NCI-H748 treated with DMSO at 0.1 percent for 48 hours (cell line): ENCODE data around the gene FAM124A.
"Not testable (repeated sequence)": the region's sequence is repeated elsewhere in the genome, so short reads cannot be mapped to it uniquely, and the experiment has no call there.

ENCODE experiments used
- DNase-seq: peaks from one replicate; lab custom pipeline; 2025; lab: John Stamatoyannopoulos, UW

FAM124A gene

DNA sequence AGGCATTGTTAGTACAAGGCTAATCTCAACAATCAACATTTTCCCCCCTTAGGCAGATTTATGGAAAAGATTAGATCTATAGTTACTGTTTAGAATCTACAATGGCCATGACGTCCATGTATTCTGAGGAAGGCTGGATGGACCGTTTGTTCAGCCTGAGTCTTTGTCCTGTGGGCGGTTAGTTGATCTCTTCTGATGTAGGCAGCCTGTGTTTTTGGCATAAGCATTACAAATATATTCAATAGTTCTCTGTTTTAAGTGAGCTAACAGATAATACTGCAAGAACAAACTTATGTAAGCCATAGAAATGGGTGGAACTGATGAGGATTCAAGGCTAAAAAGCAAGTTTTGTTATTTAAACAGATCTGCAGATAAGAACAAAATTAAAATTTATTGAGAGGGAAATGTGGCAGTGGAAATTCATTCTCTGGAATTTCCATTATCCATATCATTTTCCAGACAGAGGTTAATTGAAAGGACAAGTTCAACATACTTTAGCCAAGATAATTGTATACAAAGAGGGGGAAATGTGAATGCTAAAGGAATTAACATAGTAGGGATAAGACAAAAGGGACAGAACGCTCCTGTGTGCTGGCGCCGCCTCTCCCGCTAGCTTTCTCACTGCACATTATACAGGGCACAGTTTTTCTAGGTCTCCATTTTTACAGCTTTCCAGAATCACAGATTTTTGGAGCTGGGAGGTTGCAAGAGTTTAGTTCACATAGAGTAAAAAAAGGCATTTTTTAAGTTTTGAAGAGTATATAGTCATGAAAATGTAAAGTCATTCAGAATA is 48.6 kb downstream of the FAM124A start:
- DNase-seq: no peak

DNA sequence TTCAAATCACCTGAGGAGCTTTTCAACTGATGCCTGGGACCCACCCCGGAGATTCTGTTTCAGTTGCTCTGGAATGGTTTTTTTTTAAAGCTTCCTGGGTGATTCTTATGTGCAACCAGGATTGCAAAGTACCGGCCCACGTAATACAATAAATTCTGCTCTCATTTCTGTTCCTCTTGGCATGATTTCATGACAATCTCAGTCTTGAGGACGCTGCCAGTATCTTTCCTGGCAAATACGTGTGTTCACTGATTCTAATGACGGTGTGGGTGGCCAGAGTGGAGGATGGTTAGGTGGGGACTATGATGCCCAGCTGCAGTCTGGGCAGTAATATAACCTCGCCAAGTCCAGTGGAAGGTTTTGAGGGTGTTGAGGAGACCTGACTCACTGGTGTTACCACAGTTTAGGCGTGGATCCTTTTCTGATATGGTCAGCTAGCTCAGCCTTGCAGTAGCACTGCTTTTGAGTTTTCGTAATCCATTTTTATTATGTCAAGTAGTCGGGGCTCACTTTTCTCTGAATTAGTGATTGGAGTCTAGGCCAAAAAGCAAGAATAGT is 49.4 kb downstream of the FAM124A start:
- no peak for DNase-seq

GRCh38 chr13:51275101-51275500 is 52.9 kb downstream of the FAM124A start:
- DNase-seq: no peak

DNA sequence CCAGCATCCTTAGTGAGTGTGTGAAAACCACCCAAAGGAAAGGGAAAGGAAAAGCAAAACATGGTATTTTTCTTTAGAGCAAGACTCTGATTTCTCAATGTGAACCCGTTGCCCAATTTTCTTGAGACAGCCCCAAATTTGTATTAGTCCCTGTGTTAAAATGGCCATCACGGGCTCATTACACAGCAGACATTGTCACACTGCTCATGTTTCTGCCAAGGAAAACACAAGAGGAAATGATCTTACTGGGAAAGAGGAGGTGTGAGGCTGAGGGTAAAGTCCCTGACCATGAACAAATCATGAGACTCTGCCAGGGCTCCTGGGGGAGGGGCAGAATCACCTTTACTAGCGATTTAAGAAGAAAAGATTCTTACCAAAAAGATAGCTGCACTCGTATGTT is 54.4 kb downstream of the FAM124A start:
- DNase-seq: no peak

- no peak for DNase-seq
Measured at GRCh38 chr13:51277928-51278327, 55.7 kb downstream of the FAM124A start.

DNA sequence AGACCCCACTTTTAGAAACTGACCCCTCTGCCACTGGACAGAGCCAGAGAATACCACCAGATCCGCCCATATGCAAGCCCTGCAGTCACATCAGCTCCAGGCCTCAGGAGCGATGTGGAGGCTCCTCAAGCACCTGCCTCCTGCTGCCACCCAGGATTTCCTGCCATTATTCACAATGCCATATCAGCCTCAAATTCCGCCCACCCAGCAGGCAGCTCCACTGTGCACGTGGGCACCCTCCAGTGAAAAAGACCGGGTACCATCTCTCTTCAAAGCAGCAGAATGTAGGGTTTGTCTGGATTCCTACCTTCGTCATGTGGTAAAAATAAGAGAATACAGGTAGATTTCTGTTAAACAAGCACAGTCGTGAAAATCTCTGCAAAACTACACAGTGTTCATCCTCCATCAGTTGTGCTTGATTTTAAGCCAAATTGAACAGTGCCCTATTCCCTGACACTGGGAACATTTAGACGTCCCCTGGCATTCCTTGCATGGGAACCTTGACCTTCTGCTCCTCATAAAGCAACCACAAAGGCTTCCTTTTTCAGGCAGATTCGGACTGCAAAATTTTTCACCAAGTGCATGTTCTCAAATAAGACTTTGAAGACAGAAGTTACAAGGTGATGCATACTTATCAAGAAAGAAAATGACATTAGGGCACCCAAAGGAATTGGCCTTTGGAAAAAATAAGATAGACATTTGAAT is 56.4 kb downstream of the FAM124A start:
- no peak for DNase-seq

DNA sequence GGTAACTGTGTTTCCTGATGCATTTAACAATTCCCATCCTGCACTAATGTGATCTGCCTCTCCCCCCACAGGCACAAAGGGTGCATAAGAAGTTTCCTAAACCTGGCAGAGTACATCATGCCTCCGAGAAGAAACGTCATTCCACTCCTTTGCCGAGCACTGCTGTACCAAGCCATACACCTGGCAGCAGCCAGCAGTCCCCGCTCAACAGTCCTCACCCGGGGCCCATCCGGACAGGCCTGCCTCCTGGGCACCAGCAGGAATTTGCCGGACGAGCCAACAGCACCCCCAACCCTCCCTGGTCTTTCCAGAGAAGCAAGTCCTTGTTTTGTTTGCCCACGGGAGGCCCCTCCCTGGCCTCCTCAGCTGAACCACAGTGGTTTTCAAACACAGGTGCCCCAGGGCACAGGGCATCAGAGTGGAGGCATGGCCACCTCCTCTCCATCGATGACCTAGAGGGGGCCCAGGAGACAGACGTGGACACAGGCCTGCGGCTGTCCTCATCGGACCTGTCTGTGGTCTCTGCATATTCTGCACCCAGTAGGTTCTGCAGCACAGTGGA is 58.3 kb downstream of the FAM124A start:
- DNase-seq: no peak

DNA sequence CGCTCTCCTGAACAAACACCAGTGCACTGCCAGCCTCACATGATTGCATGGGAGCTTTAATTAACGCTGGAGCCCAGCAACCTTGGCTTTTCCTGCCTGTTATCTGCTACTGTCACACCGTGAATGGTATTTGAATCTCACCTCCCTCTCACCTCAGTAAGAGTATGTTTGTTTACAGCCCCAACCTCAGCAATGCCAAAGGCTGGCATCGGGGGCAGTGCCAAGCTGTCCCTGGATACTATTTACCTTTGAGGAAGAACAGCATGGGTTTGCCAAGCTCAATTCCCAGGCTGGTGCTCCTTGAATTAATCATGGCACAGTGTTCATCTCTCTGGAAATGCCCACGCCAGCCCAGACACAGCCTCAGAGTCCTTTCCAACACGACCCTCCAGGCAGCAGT is 60.1 kb downstream of the FAM124A start:
- DNase-seq: no peak

DNA sequence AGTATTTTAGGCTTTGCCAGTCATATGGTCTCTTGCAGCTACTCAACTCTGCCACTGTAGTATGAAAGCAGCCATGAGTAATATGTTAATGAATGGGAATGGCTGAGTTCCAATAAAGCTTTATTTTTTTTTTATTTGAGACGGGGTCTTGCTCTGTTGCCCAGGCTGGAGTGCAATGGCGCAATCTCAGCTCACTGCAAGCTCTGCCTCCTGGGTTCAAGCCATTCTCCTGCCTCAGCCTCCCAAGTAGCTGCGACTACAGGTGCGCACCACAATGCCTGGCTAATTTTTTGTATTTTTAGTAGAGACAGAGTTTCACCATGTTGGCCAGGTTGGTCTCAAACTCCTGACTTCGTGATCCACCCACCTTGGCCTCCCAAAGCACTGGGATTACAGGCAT is 60.7 kb downstream of the FAM124A start:
- not testable (repeated sequence) for DNase-seq

- no peak for DNase-seq
Measured at GRCh38 chr13:51283371-51283770, 61.2 kb downstream of the FAM124A start.

DNA sequence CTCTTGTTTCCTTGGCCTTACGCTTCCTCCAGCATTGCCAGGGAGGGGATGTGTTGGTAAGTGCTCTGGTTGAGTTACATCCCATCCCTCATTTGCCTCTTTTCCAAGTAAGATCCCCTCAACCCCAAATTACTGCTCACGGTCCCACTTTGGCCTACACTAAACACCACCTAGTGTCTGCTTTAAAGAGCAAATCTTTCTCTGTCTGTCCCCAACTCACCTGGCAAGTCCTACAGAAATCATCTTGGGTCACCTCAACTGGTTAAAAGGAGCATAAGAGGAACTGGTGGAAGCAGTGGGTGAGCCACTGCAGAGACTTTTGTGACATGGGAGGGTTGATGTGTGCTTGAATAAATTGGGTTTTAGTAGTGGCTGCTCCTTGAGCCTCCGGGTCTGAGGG is 62.1 kb downstream of the FAM124A start:
- DNase-seq: no peak

- DNase-seq: peak; percentile 24
Measured at GRCh38 chr13:51286135-51287002, 64.2 kb downstream of the FAM124A start.

GRCh38 chr13:51287758-51288157 is 65.6 kb downstream of the FAM124A start:
- no peak for DNase-seq

DNA sequence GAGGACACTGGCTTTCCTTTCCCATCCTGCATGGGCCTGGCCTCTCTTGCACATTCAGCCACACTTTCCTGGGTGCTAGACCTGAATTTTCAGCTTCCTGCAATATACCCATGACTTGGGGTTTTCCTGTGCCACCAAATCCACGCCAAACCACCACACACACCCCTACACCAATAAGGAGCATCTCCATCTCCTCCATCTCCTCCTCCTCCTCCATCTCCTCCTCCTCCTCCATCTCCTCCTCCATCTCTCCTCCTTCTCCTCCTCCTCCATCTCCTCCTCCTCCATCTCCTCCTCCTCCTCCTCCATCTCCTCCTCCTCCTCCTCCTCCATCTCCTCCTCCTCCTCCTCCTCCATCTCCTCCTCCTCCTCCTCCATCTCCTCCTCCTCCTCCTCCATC is 66.1 kb downstream of the FAM124A start:
- not testable (repeated sequence) for DNase-seq

DNA sequence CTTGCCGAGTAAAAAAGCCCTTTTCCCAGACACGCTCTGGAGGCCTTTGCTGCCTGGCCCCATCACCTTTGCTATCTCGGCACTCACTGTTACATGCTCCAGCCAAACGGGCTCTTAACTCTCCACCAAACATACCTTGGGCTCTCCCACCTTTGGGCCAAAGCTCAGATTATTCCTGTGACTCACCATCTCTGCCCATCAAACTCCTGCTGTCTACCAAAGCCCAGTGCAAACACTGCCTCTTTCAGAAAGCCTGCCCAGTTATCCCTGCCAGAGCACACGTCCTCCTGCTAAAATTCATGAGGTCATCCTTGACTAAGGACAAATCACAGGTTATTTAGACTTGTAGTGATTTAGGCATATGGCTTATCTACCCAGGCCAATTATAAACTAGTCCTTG is 69.1 kb downstream of the FAM124A start:
- no peak for DNase-seq

- no peak for DNase-seq
Measured at GRCh38 chr13:51292000-51292565, 69.9 kb downstream of the FAM124A start.

DNA sequence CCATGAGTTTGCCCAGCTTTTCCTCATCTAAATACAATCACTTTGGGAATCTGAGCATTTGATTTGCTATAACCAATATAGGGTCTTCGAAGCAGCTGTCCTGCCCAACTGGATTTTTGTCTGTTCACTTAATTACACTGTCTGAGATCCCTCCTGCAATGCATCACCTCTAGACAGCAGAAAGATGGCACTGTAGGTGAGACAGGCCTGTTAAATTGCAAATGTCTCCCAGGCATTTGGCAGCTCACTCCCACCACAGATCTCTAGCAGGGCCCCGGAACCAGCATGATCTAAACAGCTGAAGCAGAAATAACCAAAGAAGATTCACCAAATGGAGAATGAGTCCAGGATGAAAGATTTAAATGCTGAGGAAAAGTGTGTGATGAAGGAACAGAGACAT is 75.4 kb downstream of the FAM124A start:
- no peak for DNase-seq

DNA sequence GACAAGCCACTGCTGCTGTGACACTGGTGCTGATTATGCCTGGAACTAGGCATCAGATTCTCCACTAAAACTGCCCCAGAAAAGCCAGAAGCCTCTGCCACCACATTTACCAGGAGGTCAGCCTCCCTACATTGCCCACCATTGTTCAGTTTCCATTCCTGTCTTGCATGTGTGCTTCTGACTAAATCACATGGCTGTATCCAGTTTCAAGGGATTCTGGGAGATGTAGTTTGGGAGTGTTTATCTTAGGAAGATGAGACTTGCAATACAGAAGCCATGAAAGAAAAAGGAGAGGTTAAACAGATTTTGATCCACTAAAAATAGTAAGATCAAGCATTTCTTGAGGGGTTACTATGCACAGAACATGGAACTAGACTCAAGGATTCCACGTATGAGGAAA is 76.6 kb downstream of the FAM124A start:
- DNase-seq: no peak

DNA sequence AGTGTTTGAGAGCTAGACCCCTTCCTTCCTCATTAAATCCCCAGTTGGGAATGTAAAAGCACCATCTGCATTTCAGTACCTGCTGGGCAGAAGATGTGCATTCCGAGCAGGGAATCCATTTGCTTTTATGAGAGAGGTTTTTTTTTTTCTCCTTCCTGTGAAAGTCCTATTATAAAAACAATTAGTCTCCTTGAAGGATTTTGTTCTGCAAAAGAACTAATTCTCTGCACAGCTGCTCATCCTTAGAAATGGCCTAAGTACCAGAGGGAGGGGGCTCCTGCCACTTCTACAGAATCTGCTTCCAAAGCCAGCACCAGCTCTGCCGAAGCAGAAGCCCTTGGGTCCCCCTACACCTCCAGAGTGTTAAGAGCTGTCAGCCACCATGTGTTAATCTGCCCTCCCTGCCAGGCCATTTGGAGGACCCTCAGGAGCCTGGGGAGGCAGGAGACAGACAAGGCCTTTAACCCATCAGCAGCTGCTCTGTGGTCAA is 80.9 kb downstream of the FAM124A start:
- no peak for DNase-seq

DNA sequence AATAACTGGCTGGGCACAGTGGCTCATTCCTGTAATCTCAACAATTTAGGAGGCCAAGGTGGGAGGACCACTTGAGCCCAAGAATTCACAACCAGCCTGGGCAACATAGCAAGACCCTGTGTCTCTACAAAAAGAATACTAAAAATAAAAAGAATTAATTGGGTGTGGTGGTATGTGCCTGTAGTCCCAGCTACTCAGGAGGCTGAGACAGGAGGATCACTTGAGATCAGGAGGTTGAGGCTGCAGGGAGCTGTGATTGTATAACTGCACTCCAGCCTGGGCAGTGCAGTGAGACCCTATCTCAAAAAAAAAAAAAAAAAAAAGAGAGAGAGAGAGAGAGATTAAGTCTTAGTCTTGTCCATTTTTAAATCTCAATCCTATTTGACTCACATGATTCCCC is 81.7 kb downstream of the FAM124A start:
- DNase-seq: no peak

GRCh38 chr13:51305271-51305967 is 83.2 kb downstream of the FAM124A start:
- no peak for DNase-seq
